ENCODE measurements around the gene CHST14.
"Not testable (repeated sequence)": the region's sequence is repeated elsewhere in the genome, so short reads cannot be mapped to it uniquely, and the experiment has no call there.

The CHST14 gene

GRCh38 chr15:40440743-40441564 is 29.8 kb upstream of the CHST14 start, which contains the start of gene BAHD1:
BAHD1 (plus strand) TSS chr15:40440953; CDS start chr15:40458465, 17,512 bp downstream.
- DNase-seq (ENCODE audit: low spot score) = peak; percentile 94

- no peak for DNase-seq (ENCODE audit: low spot score)
Observed at GRCh38 chr15:40441565-40442531, 28.9 kb upstream of the CHST14 start.

GRCh38 chr15:40443255-40443654 is 27.5 kb upstream of the CHST14 start:
- no peak for DNase-seq (ENCODE audit: low spot score)

GRCh38 chr15:40443846-40444245 is 26.9 kb upstream of the CHST14 start:
- no peak for DNase-seq (ENCODE audit: low spot score)

GRCh38 chr15:40444736-40445135 is 26.0 kb upstream of the CHST14 start:
- no peak for DNase-seq (ENCODE audit: low spot score)

- no peak for DNase-seq (ENCODE audit: low spot score)
Observed at GRCh38 chr15:40445421-40445922, 25.3 kb upstream of the CHST14 start.

GRCh38 chr15:40446144-40446543 is 24.6 kb upstream of the CHST14 start:
- no peak for DNase-seq (ENCODE audit: low spot score)

- DNase-seq (ENCODE audit: low spot score) = no peak
Observed at GRCh38 chr15:40448354-40448753, 22.4 kb upstream of the CHST14 start.

GRCh38 chr15:40449275-40449674 is 21.5 kb upstream of the CHST14 start:
- DNase-seq (ENCODE audit: low spot score) = no peak

GRCh38 chr15:40450047-40450446 is 20.7 kb upstream of the CHST14 start:
- DNase-seq (ENCODE audit: low spot score) = no peak

GRCh38 chr15:40451527-40452158 is 19.1 kb upstream of the CHST14 start:
- DNase-seq (ENCODE audit: low spot score) = no peak

- no peak for DNase-seq (ENCODE audit: low spot score)
Observed at GRCh38 chr15:40452296-40453090, 18.3 kb upstream of the CHST14 start.

GRCh38 chr15:40453941-40454340 is 16.8 kb upstream of the CHST14 start:
- not testable (repeated sequence) for DNase-seq (ENCODE audit: low spot score)

- DNase-seq (ENCODE audit: low spot score) = no peak
Observed at GRCh38 chr15:40454904-40455391, 15.8 kb upstream of the CHST14 start.

- no peak for DNase-seq (ENCODE audit: low spot score)
Observed at GRCh38 chr15:40456299-40456712, 14.5 kb upstream of the CHST14 start.

GRCh38 chr15:40456738-40457137 is 14.0 kb upstream of the CHST14 start:
- DNase-seq (ENCODE audit: low spot score) = no peak

- DNase-seq (ENCODE audit: low spot score) = no peak
Observed at GRCh38 chr15:40458495-40459371, 12.1 kb upstream of the CHST14 start.

GRCh38 chr15:40459391-40460015 is 11.3 kb upstream of the CHST14 start:
- no peak for DNase-seq (ENCODE audit: low spot score)

- DNase-seq (ENCODE audit: low spot score) = no peak
Observed at GRCh38 chr15:40460404-40460803, 10.4 kb upstream of the CHST14 start.

- DNase-seq (ENCODE audit: low spot score) = no peak
Observed at GRCh38 chr15:40461958-40462357, 8.8 kb upstream of the CHST14 start.

Data from pons (tissue), 1 donor.